Measurements from ENCODE around the gene NTF3.
A peak's percentile ranks its signal among the peaks of the same experiment; 100 is the strongest.

NTF3 gene

DNA sequence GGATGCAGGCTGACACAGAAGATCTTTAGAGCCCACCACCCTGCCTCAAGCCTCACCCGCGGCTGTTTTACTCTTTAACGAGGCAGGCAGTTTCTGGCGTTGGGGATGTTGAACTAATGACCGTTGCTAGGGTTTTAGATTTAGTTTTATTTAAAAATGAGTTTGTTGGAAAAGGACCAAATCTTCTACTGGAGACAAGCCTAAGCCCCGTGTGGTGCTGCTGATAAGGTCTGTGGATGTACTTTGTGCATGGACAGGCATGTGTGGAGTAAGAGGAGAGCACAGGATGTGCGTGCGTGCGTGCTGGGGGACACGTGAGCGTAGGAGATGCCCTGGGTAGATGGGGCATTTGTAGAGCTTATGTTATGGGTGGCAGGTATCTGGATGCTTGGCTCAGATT lies 5.7 kb downstream of the NTF3 start:
- no peak for DNase-seq (ENCODE audit: extremely low read depth, low read depth)
- H3K4me3 ChIP-seq (replicated peaks; ENCODE audit: low read depth, low read length): no peak overlapping the region
- TF ChIP-seq, protein P1, sequence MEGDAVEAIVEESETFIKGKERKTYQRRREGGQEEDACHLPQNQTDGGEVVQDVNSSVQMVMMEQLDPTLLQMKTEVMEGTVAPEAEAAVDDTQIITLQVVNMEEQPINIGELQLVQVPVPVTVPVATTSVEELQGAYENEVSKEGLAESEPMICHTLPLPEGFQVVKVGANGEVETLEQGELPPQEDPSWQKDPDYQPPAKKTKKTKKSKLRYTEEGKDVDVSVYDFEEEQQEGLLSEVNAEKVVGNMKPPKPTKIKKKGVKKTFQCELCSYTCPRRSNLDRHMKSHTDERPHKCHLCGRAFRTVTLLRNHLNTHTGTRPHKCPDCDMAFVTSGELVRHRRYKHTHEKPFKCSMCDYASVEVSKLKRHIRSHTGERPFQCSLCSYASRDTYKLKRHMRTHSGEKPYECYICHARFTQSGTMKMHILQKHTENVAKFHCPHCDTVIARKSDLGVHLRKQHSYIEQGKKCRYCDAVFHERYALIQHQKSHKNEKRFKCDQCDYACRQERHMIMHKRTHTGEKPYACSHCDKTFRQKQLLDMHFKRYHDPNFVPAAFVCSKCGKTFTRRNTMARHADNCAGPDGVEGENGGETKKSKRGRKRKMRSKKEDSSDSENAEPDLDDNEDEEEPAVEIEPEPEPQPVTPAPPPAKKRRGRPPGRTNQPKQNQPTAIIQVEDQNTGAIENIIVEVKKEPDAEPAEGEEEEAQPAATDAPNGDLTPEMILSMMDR (IDR thresholded peaks at IDR 0.05; ENCODE audit: low read depth, low read length, missing control alignments): no peak

DNA sequence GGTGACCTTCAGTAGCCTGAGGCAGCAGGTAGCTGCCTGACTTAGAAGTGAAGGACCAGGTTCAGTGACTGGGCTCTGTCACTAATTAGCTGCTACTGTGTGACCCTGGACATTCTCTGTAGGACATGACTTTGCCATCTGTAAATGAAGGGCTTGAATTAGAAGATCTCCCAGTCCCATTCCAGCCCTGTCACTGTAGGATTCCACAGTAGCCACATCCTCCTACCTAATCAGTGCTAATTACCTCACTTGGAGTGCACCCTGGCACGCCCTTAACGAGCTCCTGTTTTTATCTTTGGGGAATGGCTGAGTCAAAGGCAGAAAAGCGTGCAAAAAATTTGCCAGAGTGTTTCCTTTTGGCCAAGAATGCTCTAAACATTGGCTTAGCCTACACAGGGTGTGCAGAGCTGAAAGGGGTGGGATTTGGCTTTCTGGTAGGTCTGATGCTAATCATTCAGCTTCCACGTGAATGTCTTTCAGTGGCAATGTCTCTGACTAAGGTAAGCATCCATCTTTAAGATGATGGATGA lies 6.8 kb downstream of the NTF3 start:
- DNase-seq (ENCODE audit: extremely low read depth, low read depth): no peak
- TF ChIP-seq, protein P1 (IDR thresholded peaks at IDR 0.05; ENCODE audit: low read depth, low read length, missing control alignments): no peak
- no peak overlapping the region for H3K4me3 ChIP-seq (replicated peaks; ENCODE audit: low read depth, low read length)

DNA sequence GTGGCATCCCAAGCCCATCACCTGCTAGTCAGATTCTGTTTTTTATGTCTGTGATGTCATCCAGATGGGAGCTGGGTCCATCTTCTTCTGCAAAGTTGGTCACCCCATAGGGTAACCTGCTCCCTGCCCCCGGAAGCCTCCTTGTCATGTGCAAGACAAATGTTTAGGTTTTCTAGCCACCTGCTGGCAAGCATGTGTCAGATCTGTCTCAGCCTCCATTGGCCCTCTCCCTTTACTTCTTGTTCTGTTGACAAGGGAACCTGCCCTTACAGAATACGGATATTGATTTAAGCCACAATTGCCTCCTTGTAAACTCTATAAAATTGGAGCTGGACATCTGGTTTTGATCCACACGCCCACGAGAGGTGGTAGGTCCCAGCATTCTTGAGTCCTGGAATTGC lies 7.5 kb downstream of the NTF3 start:
- TF ChIP-seq, protein P1 (IDR thresholded peaks at IDR 0.05; ENCODE audit: low read depth, low read length, missing control alignments): peak; percentile 22
- DNase-seq (ENCODE audit: extremely low read depth, low read depth): peak; percentile 66
- H3K4me3 ChIP-seq (replicated peaks; ENCODE audit: low read depth, low read length): no peak overlapping the region

DNA sequence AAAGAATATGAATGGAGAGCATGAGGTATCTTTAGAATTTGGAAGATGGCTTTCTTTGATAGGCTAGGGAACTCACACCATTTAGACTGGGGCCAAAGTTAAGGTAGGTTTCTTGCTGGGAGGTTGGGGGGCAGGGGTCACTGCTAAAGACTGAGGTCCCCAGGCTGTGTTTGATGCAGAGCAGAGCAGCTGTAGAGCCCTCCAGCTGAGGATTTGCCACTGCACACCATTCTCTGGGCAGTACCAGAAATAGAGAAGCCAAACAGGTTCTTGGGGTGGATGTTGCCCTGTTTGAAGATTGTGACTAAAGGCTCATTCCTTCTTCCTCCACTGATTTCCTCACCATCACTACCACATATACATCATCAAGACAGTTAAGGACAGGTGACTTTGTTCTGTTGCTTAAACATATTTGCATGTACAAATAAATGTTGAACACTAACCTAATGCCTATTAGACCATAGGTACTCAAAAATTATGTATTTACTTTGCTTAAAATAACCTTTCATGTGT lies 7.9 kb downstream of the NTF3 start:
- TF ChIP-seq, protein P1 (IDR thresholded peaks at IDR 0.05; ENCODE audit: low read depth, low read length, missing control alignments): no peak
- no peak for DNase-seq (ENCODE audit: extremely low read depth, low read depth)
- no peak overlapping the region for H3K4me3 ChIP-seq (replicated peaks; ENCODE audit: low read depth, low read length)

DNA sequence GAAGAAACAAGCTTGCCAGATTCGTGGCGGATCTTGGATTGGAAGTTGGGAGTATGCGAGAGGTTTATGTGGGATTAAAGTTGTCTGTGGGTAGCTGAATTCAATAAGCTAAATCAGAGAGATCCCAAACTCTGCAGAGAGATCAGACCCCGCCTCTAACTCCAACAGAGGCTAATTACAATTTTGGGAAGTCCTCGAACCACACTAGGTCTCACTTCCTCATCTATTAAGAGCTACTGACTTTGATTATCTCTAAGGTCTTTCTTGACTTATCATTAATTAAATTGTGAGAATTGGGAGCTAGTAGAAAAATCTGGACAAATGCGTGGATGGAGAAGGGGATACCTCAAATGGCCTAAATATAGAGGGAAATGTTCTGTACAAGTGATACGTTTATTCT lies 9.1 kb downstream of the NTF3 start:
- no peak for DNase-seq (ENCODE audit: extremely low read depth, low read depth)
- H3K4me3 ChIP-seq (replicated peaks; ENCODE audit: low read depth, low read length): no peak overlapping the region
- TF ChIP-seq, protein P1 (IDR thresholded peaks at IDR 0.05; ENCODE audit: low read depth, low read length, missing control alignments): no peak

DNA sequence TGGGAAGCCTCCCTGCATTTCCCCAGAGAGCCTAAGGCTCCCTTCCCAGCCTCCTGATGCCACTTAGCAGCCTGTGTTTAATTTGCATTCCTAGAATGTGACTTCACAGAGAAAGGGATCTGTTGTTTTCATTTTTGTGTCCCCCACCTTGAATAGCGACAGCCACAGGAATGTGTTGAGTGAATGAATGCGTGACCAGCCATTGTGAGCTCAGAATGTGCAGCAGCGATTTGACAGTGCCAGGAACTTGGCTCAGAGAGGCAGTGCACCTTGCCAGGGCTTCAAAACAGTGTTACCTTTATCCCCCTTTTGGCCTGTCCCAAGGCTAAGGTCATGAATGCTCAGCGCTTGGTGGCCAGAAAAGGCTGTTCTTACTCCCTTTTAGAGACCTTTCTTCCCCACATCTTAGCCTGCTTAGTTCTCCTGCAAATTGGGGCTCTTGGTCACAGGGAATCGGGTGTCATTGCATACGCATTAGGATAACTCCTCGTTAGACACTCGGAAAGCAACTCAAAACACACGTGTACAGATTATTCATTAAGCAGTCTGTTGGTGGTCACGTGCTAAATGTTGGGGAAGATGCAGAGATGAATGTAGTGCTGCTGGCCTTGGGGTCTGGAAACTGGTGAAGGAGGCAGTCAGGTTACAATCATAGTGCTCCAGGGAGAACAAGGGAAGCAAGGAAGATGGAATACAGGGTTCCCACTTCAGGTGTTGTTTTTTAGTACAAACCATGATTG lies 9.8 kb downstream of the NTF3 start:
- no peak for DNase-seq (ENCODE audit: extremely low read depth, low read depth)
- H3K4me3 ChIP-seq (replicated peaks; ENCODE audit: low read depth, low read length): no peak overlapping the region
- TF ChIP-seq, protein P1 (IDR thresholded peaks at IDR 0.05; ENCODE audit: low read depth, low read length, missing control alignments): no peak

Measured in HFF-Myc (cell line).